Activated naive CD8-positive, alpha-beta T cell treated with anti-CD3 and anti-CD28 coated beads for 36 hours (primary cell): ENCODE data around the gene PITPNM2. TPM values are rescaled to one million over a fixed set of nuclear protein-coding genes. Genes with fewer than 3 reads are reported as not detected.
A peak's percentile ranks its signal among the peaks of the same experiment; 100 is the strongest.

Source experiments
- DNase-seq: peaks from one replicate; pipeline ENCODE4 v3.0.0; 2021
- H3K27ac Mint-ChIP-seq: one replicate; pipeline ENCODE4 v1.8.0; 2022; ENCODE audit warnings: mild to moderate bottlenecking, moderate library complexity, mixed read lengths
- H3K27me3 Mint-ChIP-seq: one replicate; pipeline ENCODE4 v1.8.0; 2022; ENCODE audit warnings: mild to moderate bottlenecking, mixed read lengths
- H3K36me3 Mint-ChIP-seq: one replicate; pipeline ENCODE4 v1.8.0; 2021; ENCODE audit warnings: mild to moderate bottlenecking, mixed read lengths
- H3K4me1 Mint-ChIP-seq: one replicate; pipeline ENCODE4 v1.8.0; 2021; ENCODE audit warnings: mixed read lengths
- H3K4me3 Mint-ChIP-seq: one replicate; pipeline ENCODE4 v1.8.0; 2022; ENCODE audit warnings: mild to moderate bottlenecking, moderate library complexity, mixed read lengths
- H3K9me3 Mint-ChIP-seq: one replicate; pipeline ENCODE4 v1.8.0; 2022; ENCODE audit warnings: mixed read lengths
- total RNA-seq, 2 experiments: library from RNA; stranded (reverse); gene quantifications; one replicate each; pipeline ENCODE4 v1.2.3, GENCODE V29; 2021

Gene PITPNM2
- total RNA-seq, 2 experiments from 2014 or later = 13.1 to 13.2 TPM

DNA sequence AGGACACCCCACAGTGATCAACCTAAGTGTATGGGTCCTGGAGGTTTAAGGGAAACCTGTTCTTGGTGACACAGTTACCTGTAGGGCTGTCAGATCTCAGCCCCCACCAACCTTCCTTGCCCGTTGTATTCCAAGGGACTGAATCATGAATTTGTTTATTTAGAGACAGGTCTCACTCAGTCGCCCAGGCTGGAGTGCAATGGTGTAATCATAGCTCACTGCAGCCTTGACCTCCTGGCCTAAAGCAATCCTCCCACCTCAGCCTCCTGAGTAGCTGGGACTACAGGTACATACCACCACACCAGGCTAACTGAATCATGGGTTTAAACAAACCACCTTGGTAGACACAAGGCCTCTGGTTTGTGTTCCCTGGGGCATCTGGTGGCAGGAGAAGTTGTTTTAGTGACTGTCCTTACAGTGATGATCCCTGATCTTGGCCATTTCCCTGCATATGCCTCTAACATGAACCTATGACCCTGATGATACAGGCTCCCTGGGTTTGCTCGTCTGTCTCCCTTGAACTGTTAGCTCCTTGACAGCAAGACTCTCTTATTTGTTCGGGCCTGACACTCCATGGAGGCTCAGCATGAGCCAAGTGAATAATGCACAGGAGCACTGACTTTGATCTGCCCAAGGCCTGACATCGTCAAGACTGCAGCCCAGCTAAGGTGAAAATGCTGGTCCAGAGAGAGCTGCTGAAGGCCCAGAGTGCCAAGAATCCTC, 47.9 kb downstream of the PITPNM2 start:
- Mint-ChIP-seq H3K27me3 (no peaks in the 10 kb centered on the region), H3K27ac (peak overlapping the region; percentile 32), H3K4me1 (peaks cover 46% of the 10 kb centered on the region), H3K9me3 (peaks cover 2% of the 10 kb centered on the region), H3K4me3 (no peak overlapping the region), H3K36me3 (peaks cover 16% of the 10 kb centered on the region)
- no peak for DNase-seq

DNA sequence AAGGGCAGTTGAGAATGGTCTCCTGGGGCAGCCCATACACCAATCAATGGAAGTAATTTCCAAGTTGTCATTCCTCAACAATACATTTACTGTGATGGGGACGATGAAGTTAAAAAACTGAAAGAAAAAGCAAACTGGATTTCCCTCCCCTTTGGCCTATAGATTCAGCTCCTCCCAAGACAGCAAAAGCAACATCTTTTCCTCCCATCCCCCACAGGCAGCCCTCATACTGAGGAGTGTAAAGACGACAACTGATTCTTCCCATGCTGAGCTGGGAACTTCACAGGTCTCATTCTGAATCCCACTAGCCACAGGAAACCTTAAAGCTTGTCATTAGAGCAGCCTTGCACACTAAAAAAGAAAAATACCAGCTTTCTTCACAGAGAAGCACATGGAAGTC, 48.5 kb downstream of the PITPNM2 start:
- H3K27ac Mint-ChIP-seq = peak overlapping the region; percentile 32
- no peaks in the 10 kb centered on the region for H3K27me3 Mint-ChIP-seq
- H3K4me3 Mint-ChIP-seq = no peak overlapping the region
- no peaks in the 10 kb centered on the region for H3K9me3 Mint-ChIP-seq
- H3K4me1 Mint-ChIP-seq = peaks cover 40% of the 10 kb centered on the region
- H3K36me3 Mint-ChIP-seq = peaks cover 12% of the 10 kb centered on the region
- no peak for DNase-seq

DNA sequence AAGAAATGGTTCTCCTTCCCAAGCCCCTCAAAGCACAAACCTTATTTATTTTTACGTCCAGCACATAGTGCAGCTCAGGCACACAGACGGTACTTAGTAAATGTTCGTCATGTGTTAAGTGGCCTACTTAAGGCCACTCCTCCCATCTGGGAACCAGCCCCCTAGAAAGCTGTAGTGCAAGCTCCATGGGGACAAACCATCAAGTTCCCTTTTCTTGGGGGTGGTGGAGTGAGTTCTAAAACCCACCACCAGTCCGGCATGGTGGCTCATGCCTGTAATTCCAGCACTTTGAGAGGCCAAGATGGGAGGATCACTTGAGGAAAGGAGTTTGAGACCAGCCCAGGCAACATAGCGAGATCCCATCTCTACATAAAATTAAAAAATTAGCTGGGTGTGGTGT, 49.4 kb downstream of the PITPNM2 start:
- Mint-ChIP-seq H3K27ac (no peak overlapping the region), H3K4me1 (peaks cover 32% of the 10 kb centered on the region), H3K27me3 (no peaks in the 10 kb centered on the region), H3K36me3 (peaks cover 10% of the 10 kb centered on the region), H3K9me3 (no peaks in the 10 kb centered on the region), H3K4me3 (no peak overlapping the region)
- DNase-seq = no peak

Other genes starting within 250 kb of the PITPNM2 start
- 1 to 10 TPM; 3.6 TPM for gene ABCB9, start 184.6 kb downstream of the PITPNM2 start, total RNA-seq
- gene OGFOD2, start 175.8 kb downstream of the PITPNM2 start, total RNA-seq = 10 to 100 TPM; 26.8 to 31.8 TPM
- 100 to 1,000 TPM; 165 to 168 TPM for gene ARL6IP4, start 170.4 kb downstream of the PITPNM2 start, total RNA-seq
- 10 to 100 TPM; 81.8 to 84.0 TPM for gene MPHOSPH9, start 82.1 kb upstream of the PITPNM2 start, total RNA-seq
- gene MTRFR, start 82.3 kb upstream of the PITPNM2 start, total RNA-seq = 10 to 100 TPM; 23.5 to 27.2 TPM
- gene CDK2AP1, start 120.8 kb upstream of the PITPNM2 start, total RNA-seq = 100 to 1,000 TPM; 121 to 128 TPM
- 10 to 100 TPM; 50.8 to 50.9 TPM for gene SBNO1, start 213.8 kb upstream of the PITPNM2 start, total RNA-seq
- 10 to 100 TPM; 41.2 to 42.6 TPM for gene KMT5A, start 233.0 kb upstream of the PITPNM2 start, total RNA-seq